Iris pigment epithelial cell (primary cell): Measurements from ENCODE around the gene CACNA1C.
A peak's percentile ranks its signal among the peaks of the same experiment; 100 is the strongest.

Experiments
- DNase-seq: peaks from one replicate; pipeline ENCODE4 v3.0.0-alpha.2; 2011; ENCODE audit warnings: low read depth

CACNA1C gene

DNA sequence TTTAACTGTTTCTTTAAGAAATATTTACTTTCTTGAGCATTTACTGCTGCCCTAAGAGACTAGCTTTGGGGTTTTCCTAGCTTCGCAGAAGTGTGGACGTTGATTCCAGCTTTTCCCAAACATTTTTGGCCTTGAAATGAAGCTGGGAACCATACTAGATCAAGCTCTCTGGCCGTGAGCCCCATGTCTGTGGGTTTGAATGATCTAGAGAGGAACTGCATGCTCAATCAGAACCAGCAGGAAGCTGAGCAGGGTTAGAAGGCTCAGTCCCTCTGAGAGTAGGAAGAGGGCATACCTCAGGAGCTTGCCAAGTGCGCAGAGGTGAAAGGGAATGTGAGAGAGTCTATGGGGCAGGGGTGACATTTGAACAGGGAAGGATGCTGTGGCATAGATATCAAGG is 292.1 kb downstream of the CACNA1C start:
- DNase-seq: no peak

DNA sequence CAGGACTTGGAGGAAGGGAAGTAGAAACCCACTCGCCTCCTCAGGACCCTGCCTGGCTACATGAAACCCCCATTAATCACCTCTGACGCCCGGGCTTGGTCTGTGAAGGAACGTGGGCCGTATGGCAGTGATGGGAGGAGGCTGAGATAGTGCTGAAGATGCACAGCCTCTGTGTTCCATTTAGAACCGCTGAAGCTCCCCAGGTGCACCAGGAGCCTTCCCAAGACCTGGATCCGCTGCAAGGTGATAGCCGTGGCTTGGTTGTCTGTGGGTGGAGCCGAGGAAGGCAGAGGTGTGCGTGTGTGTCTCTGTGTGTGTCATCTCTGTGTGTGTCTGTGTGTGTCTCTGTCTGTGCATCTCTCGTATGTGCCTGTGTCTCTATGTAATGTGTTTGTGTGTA is 293.1 kb downstream of the CACNA1C start:
- DNase-seq: no peak

DNA sequence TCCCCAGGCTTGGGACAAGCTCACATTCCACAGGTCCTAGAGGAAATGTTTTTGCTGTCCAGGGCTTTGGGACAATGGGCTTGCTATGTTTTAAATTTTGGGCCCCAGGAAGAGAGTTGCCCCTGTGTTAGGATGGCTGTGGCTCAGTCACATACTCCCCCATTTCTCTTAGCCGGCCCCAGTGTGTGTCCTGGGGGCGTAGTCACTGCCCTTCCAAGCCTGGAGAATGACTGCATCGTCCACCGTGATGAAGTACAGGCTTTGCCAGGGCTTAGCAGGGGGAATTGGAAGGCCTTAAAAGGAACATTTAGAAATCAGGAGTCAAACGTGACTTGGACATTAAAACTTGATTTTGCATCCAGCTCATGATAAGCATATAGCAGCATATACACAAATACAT is 293.6 kb downstream of the CACNA1C start:
- no peak for DNase-seq

DNA sequence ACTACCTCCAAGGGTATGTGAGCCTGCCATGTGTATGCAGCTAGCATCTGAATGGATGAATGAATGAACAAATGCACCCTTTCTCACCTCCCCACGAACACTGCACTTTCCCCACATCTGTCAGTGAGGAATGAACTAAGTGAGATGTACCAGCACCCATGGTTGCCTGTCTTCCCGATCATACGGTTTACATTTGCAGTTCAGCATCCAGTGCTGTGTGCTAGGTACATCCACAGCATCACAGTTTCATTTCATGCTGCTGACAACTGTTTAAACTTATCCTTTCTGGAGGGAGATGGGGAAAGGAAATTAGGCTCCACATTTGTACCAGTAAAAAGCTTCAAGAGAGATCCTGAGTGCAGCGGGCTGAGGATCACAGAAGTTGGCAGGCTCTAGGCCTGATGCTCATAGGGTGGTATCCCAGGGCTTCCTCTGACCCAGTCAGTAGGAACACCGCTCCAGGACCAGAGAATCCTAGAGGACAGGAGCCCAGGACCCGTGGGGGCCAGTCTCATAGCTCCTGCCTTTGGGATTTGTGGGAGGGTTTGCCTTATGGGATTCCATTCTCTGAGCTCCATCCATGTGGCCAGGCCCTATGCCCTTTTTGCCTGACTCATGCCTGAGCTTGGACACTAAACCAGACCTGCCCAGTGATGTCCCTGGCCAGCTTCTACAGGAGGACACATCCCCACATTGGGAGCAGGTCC is 294.5 kb downstream of the CACNA1C start:
- DNase-seq: no peak

DNA sequence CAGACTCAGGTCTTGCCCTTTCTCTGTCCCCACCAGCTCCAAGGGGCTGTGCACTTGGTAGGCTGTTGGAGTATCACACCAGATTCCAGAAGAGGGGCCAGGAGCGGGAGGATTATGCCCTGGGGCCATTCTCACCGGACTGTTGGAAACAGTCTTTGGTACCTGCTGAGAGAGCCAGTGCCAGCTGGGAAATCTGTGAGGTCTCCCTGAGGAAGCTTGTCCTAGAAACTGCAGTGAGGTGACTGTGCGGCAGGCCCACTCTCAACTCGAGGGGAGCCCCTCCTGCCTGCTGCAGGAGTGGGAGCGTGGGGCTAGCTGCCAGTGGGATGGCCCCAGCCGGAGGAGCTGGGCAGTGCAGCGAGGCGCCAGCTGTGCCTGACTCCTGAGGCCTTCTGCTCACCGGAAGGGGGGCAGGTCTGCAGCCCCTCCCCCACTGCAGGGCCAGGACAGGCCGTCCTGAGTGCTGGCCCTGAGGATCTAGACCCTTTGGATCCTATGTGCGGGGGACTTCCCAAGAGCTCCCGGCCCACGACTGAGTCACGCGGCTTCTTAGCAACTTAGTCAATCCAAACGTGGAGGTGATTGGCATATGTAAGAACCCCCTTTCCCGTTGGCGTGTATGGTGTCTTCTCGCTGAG is 295.2 kb downstream of the CACNA1C start:
- DNase-seq: peak; percentile 56

DNA sequence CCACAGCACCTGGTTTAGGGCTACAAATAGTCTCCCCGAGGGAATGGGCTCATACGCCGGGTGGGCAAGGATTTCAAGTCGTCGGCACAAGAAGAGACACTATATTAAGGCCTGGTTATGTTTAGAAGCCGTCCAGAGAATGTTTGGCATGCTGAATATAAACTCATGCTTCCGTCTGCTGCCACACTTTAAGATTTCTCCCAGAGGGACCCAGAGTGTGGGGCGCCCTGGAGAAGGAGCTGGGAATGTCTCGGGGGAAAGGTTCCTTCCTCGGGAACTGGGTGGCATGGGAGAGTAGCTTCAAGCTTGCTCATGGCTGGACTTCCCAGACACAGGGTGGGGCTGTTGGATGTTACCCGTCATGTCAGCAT is 295.7 kb downstream of the CACNA1C start:
- no peak for DNase-seq

DNA sequence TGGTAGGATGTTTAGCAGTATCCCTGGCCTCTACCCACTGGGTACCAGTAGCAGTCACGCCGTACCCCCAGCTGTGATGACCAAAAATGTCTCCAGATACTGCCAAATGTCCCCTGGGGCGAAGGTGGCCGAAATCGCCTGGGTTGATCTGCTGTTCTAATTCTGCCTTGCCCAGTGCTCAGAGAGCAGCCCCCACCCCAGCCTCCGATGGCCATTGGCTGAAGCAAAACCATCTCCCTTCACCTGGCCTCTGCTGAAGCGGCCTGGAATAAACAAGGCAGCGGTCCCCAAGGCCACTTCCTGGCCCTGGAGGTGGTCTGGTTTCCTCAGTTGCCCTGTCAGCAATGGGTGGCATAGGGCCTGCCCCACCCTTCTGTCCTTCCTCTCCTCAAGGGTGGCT is 298.4 kb downstream of the CACNA1C start:
- no peak for DNase-seq

DNA sequence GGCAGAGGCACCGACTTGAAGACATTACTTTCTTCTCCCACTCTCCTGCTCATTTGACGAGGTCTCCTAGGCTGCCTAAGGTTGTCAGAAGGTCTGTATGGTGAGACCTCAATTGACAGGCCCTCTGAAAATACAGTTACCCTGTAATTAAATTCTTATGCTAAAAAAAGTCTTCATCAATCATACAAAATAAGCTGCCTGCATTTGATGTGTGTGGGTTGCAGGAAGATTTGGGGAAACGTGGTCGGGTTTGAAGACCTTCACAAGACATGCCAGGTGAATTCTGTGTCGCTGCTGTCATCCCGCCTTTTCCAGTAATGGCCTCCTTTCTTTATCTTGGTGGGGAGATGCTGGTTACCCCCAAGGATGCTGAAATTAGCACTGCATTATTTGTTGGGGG is 299.4 kb downstream of the CACNA1C start:
- DNase-seq: no peak

DNA sequence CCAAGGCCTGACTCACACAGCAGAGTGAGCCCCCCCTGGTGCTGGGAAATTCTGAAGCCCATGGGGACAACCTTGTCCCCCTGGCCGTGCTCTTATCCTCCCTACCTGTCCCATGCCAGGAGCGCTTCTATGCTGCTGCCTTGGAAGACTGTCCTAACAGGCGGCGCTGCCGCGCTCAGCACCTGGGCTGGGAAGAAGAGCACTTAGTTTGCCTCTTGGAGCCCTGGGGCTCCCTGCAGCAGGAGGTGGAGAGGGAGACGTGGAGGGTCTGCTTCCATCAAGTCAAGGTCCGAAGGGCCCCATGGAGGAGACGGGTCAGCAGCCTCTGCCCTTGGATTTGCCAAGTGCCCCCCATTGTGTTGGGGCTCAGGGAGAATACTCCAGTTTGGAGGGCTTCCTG is 300.5 kb downstream of the CACNA1C start:
- DNase-seq: no peak

DNA sequence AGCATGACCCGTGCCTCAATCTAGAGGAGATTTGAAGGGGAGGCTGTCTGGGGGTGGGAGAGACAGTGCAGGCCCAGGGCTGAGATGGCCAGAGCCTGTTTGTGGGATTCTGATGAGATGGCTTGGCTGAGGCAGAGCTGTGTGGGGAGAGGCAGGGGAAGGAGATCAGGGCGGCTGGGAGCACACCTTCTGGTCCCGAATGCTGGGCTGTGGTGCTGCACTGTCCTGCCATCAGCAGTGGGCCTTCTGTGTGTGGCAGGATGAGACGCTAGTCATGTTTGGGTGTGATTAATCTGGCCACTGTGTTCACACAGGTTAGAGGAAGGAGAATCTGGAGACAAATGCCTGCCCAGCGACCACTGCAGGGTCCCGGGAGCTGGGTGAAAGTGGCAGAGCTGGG is 300.9 kb downstream of the CACNA1C start:
- DNase-seq: no peak

DNA sequence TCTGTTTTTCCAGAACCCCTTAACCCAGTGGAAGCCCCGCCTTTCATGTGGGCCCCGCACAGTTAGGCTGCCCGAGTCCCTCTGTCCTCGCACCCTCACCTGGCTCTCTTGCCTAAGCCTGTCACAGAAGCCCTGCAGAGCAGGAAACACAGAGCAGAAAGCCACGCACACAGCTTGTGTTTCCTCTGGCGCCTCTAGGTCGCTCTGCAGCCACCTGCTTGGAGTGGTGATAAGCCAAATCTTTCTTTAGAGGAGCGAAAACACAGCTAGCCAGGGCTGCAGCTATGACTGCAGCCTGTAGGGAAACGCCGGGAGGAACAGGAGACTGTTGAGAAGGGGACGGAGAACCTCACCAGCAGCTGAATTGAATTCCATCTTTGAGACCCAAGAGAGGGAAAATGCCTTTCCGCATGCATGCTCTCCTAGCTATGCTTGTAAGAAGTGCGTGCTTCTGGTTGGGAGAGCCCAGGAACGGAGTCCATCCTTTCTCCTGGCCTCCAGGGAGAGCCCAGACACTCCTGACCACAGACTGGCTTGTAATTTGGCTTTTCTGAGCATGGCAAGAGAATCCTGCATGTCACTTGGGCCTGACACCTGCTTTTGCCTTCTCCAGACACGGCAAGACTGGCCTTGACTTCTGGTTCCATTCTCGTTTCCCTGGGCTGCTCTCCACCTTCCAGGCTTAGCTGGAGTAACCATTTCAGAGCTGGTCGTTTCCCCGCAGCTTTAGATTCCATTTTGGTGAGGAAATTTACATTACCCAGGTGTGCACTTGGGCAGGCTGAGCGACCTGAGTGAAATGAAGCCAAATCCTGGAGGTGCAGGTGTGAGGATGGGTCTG is 301.6 kb downstream of the CACNA1C start:
- DNase-seq: no peak

DNA sequence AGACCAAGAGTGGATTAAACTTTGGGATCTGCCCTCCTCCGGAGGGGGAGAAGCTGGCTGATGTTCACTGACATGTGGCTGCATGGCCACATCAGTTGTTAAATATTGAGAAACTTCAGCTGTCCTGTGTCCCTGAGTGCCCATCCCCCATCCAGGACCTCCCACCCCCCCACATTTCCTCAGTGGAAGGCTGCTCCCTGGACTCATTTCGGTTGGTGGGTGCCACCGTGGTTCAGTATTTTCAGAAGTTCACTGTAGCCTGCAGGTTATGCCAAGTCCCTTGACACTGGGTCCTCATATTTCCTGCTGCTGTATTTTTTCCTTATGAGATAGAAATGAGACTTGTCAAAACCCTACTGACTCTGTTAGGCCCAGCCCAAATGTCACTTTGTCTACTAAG is 302.4 kb downstream of the CACNA1C start:
- DNase-seq: no peak

DNA sequence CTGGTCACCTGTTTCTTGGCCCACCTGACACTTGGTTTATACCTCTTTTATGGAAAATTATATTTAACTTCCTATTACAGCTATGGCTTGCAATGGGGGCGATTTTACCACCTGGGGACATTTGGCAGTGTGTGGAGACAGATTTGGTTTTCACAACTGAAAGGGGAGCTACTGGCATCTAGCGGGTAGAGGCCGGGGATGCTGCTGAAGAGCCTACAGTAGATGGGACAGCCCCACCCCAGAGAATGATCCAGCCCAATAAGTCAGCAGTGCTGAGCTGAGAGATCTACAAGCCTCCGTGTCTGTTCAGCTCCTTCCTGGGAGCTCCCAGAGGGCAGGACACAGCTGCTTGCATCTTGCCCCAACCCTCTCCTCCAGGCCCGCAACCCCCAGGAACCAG is 302.8 kb downstream of the CACNA1C start:
- DNase-seq: no peak

DNA sequence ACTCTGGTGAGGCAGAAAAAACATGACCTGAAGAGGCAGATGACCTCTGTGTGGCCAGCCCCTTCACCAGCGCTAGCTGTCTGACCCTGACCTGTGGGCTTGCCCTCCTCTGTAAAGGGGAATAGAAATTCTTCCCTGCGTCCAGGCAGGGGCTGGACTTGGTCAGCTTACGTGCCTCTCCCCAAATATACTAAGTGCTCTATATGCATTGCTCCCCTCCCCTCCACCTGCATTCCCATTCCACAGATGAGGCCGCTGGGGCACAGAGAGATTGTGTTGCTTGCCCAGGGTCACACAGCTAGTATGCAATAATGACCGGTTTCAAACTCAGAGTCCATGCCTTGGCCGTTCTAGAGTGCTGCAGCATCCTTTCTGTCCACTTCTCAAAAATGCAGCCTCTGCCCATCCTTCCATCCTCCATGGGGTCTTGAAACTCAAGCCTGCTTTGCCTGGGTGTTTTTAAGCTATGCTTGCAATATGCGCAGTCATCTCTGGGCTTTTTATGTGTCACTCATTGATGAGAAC is 303.9 kb downstream of the CACNA1C start:
- DNase-seq: no peak

DNA sequence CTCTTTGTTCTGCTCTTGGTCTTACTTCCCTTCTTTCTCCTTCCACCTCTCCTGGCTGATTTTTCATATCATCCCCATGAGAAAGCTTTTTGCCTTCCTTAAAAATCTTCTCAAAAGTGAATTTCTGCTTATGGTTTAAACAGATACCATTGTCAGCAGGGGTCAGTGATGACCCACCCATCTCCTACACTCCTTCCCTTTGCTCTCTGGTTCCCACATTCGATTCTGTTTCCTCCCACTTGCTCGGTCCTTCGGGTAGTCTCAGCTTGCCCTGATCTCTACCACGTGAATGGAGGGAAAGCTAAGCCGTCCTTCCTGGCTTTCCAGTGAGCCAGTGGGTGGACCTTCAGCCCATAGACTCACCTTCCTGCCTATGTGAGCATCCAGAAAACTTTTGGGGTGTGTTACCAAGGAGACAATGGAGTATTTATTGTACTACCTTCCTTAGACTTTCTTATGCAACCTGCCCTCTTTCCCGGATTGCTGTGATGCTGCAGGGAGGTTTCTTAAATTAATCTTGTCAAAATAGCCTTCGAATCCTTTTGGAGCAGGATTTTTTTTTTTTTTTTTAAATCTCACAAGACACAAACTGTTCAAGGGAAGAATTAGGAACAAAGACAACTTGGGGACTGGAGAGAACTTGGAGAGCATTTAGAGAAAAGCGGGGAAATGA is 306.3 kb downstream of the CACNA1C start:
- DNase-seq: no peak

DNA sequence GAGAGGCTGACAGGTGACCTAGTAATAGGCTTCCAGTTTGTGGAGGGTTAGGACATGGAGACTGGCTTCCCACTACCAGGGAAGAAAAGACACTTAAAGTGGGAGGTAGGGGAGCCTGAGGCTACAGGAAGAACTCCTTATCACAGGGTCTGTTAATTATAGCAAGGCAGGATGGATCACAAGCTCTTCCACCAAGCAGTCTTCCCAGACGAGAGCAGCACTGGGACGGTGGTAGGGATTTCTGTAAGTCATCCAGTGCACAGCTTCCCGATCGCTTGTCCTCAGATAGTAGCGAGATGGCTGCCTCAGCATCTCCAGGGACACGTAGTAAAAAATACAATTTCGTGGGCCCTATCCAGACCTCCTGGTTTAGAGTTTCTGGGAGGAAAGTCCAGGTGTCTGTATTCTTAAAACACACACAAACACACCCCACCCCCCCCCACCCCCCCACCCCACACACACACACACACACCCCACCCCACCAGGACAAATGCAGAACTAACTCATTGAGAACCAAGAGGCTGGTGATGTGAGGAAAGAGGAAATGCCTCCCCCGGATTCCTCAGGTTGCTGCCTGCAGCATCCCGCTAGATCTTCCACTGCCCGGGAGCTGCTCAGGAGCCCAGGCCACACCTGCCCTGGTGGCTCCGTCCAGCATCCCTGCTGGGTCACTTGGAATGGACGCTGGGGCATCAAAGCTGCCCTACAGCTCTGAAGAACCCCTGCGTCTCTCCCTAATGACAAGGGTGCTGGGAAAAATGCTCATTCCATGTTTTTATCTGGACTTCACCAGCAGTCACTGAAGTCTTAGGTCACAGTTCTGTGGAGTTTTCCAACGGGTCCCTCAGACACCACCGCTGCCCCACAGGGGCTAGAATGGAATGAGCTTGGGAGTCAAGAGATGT is 307.2 kb downstream of the CACNA1C start:
- no peak for DNase-seq

DNA sequence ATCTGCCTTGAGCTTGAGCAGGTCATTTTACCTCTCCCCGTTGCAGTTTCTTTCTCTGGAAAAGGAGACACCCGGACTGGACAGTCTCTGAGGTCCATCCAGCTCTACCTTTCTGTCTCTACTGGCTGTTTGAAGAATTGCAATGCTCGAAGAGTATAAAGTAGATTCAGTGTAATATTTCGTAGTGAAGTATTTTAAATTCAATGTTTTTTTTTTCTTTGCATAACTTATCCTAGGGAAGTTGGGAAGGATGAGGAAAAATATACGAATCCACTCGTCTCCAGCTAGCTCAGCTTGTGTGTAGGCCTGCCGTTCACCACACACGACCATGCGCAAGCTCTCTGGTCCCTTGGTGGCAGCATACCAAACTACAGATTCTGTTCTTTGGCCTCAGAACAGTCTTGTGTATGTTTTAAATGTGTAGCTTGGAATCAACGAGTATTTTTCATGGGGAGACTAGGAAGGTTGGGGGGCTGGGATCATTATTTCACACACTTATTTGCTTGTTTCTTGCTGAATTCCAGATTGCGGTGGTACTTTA is 307.9 kb downstream of the CACNA1C start:
- no peak for DNase-seq

DNA sequence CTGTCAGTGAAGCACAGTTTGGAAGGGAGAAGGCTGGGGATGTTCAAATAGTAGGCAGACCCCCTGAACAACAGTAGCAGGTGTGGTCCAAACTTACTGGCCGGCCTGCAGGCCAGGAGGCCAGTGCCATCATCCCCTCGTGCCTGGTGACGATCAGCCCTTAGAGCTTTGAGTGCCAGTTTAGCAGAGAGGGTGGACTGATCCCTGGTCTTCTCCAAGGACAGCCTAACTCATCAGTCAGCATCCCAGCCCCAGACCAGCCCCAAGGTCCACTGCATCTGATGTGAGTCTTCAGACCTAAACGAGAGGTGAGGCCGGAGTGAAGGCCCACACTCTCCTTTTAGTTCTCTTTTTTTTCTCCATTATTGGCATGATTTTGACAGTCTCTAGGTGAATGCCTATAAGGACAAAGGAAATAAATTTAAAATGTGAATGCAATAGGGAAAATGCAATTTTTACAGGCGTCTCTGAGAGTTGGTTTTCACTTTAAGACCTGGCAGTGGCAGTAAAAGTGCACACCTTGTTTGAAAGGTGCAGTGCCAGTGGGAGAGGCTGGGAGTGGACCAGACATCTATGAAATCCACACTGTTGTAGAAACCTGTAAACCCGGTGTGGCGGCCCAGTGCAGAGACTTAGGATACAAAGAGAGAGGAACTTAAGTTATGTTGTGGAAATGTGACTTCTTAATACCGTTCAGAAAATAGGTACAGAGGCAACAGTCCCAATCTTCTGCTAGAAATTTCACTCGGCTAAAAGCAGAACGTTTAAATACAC is 311.2 kb downstream of the CACNA1C start:
- no peak for DNase-seq

DNA sequence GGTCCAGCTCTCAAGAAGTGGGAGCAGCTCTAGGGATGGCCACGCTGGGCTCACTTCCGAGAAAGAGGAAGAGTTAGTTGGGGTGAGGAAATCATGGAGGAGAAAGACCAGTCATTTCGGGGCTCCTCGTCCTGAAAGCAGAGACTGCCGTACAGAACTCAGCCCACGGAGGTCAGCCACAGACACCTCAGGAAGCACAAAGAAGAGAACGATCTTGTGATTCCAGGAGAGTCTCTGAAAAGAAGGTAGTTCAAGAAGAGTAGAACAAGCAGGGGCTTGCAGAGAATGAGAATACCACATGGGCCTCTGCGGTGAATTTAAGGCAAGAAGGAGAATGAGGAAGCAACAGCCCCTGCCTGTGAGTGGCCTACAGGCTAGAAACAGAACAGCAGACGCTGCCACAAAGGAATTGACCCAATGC is 311.9 kb downstream of the CACNA1C start:
- DNase-seq: no peak

DNA sequence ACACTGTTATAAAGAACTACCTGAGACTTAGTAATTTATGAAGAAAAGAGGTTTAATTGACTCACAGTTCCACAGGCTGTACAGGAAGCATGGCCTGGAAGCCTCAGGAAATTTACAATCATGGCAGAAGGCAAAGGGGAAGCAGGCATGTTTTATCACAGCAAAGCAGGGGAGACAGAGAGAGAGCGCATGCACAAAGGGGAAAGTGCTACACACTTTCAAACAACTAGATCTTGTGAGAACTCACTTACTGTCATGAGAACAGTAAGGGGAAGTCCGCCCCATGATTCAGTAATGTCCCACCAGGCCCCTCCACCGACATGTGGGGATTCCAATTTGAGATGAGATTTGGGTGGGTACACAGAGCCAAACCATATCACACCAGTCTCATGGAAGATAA is 313.9 kb downstream of the CACNA1C start:
- DNase-seq: no peak
